NCI-H1930 (cell line): ENCODE results near the gene EPYC.

Experiments used
- DNase-seq, 2 experiments: peaks; one replicate each; lab custom pipeline; 2025; lab: John Stamatoyannopoulos, UW

The EPYC gene

GRCh38 chr12:90954921-90955320, 49.9 kb downstream of the EPYC start, which contains the start of gene CCER1:
Gene CCER1, minus strand, starts transcription at chr12:90955176. Its CDS starts 434 bp downstream, at chr12:90954742.
- DNase-seq: no peak

DNA sequence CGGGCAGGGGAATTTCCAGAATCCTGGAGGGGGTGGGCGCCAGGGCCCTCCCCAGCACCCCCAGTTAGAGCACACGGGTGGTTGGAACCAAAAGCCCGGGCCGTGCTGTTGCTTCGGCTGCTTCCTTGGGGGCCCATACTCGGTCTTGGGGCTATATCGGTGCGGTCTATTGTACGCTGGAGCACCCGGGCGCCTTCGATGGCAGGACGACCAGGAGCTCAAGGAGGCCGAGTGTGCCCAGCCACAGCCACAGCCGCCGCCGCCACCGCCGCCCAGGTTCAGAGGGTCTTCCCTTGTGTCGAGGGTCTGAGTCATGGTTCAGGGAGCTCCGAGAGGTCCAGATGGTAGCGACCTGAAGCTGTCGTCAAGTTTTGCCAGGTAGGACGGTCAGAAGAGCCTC, 50.3 kb downstream of the EPYC start:
- no peak for DNase-seq

DNA sequence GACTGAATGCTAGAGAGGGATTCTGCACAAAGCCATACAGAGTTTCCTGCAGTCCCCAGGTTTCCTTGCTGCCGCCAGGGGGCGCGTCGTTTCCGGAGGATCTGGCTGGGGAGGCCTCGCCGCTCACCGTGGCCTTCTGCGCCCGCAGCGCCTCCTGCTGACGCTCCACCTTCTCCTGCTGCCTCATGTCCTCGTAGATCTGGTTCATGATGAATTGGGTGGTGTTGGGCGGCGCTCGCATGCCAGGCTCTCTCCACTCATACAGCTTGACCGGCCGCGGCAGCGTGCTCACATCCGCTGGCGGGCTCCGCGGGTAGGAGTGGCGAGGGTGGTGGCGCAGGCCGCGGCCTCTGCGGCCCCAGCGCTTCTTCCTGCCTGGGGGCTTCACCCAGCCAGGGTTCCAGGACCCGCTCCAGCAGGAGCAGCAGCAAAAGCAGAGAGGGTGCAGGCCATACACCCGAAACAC, 50.8 kb downstream of the EPYC start:
- no peak for DNase-seq

- DNase-seq: no peak
These were observed 53.2 kb downstream of the EPYC start for GRCh38 chr12:90951432-90952105.

DNA sequence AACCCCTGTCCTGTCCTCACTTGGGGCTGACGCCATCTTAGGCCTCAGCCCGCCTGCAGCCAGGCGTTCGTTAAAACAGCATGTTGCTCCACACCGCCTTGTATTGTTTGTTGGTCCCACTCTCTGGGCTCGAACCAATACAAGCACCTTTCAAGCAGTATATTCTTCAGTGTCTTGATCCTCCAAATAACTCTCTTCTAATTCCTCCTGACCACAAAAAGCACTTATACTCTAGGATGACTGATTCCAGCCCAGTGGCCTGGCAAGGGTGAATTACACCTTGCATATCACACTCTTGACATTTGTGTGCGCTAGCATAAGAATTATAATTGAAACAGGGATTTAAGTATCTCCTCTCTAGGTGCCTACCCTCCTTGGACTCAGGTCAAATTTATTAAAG, 56.9 kb downstream of the EPYC start:
- DNase-seq: no peak

DNA sequence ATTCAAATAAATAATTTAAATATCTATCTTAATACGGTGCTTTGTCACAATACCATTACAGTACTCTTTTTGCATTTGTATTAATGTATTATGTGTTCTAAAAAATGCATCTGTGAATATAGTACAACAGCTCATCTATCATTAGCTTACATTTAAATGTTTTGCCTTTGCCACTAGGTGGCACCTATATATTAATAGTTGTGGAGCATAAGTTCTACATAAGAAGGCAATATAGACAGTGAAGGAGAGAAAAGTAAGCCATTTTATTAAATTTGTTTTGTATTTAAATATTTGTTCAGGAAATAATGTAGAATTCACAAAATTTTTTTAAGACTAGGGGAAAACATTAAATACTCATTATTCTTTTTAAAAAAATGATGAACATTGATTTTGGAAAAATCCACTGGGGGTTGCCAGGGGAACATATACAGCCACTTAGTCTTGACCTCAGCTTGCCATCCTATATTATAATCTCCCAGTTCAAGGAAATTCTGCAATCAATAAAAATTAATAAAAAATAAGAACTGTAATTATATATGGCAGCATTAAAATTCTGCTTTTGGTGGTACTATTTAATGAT, 59.6 kb downstream of the EPYC start:
- peak in 1 of 2 experiments; percentile 10 for DNase-seq

GRCh38 chr12:90943255-90943654, 61.5 kb downstream of the EPYC start:
- no peak for DNase-seq

DNA sequence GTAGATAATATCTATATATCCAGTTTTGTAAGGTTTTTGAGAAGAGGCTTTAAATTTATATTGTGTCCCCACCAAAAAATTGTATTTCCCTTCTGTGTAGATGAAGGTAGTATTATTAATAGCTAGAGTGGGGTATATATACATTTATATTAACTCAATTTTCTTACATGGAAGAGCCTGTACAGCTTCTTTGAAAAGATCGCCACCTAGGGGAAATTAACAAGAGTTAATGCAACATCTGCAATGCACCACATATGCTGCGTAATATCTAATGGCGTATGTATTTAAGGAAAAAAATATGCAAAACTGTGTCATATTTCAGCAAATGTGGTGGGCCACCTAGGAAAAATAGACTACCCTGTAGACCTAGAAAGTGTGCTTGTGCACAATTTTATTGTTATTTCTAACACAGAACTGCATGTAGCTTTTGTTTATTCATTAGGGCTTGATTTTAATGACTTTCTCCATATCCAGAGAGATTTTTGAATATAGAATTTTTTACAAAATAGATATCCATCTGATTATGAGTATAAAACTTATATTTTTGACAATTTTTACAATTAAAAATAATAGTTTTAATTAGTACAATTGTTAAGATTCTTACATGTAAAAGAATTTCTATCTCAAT, 63.8 kb downstream of the EPYC start:
- peak in 1 of 2 experiments; percentile 13 for DNase-seq

DNA sequence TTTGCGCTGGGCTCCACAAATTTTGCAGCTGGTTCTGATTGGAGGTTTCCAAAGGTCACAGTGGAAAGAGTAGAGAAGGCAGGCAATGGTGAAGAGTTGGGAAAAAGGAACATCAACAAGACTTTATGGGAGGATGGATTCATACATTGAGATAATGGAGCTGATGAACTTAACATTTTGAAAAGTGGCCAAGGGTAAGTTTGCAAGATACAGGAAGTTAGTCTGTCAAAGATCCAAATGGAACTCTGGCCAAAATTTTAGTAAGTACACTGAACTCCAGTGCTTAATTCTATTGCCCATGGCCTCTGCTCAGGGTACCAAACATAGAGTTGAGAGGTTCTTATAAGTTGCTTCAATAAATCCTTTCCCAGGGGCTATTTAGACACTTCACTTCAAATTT, 65.4 kb downstream of the EPYC start:
- no peak for DNase-seq

DNA sequence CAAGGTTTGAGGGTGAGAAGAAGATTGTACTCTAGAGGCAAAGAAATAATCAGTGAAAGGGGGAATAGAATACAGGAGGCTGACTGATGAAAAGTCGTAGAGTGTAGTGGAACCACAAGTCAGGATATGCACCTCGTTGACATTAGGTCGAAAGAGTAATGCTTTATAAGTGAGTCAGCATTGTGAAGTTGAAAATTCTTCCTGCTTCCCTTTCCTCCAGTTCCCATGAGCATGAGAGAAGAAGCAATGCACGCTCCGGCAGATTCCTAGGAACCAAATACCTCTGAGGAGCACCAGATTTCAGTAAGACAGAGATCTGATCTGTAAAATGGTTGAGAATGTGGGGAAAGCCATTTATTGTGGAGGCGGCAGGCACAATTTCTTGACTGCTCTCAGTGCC, 66.3 kb downstream of the EPYC start:
- DNase-seq: no peak

GRCh38 chr12:90937651-90938050, 67.1 kb downstream of the EPYC start:
- DNase-seq: no peak

GRCh38 chr12:90936230-90937005, 68.4 kb downstream of the EPYC start:
- no peak for DNase-seq

DNA sequence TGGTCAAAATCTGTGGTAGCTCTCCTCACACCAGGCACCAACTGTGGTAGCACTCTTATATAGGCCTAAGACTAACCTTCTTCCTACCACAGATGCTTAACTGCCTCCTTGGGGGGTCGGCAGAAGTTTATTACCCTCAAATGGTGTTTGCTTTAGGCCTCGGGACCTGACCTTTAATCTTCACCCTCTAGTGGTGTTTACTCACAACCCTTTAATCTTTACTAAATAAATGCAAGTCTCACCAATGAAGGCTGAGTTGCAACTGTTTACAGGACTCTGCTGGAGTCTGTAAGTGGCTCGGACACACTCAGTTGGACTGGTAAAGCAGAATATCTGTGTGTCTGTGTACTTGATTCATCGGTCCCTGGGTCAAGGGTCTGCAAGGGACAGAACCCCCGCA, 79.2 kb downstream of the EPYC start:
- no peak for DNase-seq

- DNase-seq: no peak
These were observed 80.4 kb downstream of the EPYC start for GRCh38 chr12:90924406-90924805.

- DNase-seq: no peak
These were observed 82.6 kb downstream of the EPYC start for GRCh38 chr12:90922145-90922627.

DNA sequence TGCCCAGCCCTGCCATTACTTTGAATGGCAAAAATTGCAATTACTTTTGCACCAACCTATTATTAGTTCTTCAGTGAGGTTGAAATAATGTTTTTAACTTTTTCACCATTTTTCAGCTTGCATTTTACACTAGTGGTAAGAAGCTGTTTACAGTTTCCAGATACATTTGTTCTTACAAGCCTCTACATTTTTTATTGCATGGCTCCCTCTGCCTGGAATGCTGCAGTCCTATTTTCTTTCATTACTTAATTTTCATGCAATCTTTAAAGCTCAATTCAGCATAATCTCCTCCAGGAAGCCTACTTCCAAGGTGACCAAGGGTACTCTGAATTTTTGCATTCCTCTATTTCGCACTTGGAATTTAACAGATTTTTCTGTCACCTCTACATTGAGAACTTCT, 83.2 kb downstream of the EPYC start:
- no peak for DNase-seq

GRCh38 chr12:90920222-90920621, 84.5 kb downstream of the EPYC start:
- DNase-seq: no peak

DNA sequence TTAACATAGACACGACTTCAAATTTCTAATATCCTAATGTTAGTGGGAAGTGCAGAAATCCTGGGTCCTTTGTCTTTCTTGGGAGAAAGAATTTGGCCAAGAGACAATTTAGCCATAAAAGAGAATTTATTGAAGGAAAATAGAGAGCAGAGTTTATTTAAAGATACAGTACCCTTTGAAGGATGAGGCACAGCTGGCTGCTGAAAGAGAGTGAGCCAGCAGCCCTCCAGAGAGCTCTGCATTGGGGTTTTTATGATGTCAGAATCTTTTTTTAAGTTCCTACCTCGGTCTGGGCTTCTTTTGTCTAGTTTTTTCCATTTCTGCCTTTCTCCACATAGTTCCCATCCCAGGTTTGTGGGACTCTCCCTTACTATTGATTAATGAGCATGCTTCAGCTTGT, 87.3 kb downstream of the EPYC start:
- DNase-seq: no peak

DNA sequence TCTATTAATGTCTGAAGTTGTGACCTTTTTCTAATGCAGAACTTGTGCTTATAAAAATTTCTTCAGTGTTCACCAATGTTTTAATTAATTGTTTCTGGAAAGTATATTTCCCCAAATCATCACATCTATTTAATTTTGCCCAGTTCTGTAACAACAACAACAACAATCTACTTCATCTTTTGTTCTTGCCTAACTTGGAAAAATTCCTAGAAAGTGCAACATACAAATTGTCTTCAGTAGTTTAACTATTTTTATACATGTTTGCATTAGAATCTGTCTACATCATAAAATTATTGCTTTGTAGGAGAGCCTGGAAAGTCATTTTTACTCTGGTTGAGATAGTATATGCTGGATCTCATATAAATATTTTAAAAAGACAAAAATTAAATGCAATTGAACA, 88.3 kb downstream of the EPYC start:
- no peak for DNase-seq

DNA sequence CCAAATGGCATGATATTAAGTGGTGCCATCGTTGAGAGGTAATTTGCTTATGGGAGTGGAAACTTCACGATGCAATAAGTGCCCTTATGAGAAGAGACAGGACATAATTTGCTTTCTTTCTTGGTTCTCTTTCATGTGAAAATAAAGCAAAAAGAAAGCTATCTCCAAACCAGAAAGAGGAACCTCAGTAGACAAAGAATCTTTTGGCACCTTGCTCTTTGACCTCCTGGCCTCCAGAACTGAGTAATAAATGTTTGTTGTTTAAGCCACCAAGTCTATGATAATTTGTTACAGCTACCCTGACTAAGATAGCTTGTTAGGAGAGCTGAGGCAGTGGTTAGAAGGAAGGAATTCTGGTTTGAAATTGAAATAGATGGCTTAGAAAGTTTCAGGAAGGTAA, 89.4 kb downstream of the EPYC start:
- no peak for DNase-seq
